ENCODE measurements around the gene RABGAP1L.
"Not testable (repeated sequence)": the region's sequence is repeated elsewhere in the genome, so short reads cannot be mapped to it uniquely, and the experiment has no call there.

Gene RABGAP1L

GRCh38 chr1:174682419-174683008 lies 523.2 kb downstream of the RABGAP1L start:
- DNase-seq (ENCODE audit: insufficient read length, low spot score): no peak
- no peak for FAIRE-seq
- no peak for TF ChIP-seq PAX5 (IDR thresholded peaks at IDR 0.05; ENCODE audit: insufficient read depth, low read length, severe bottlenecking)

GRCh38 chr1:174686213-174686612 lies 526.9 kb downstream of the RABGAP1L start:
- TF ChIP-seq TAF1 (IDR thresholded peaks at IDR 0.05; ENCODE audit: low read depth, low read length): no peak
- TF ChIP-seq POLR2AphosphoS5 (IDR thresholded peaks at IDR 0.05; ENCODE audit: low read depth, low read length): no peak
- FAIRE-seq (no peak), DNase-seq (ENCODE audit: insufficient read length, low spot score) (no peak)

- DNase-seq (ENCODE audit: insufficient read length, low spot score): no peak
- TF ChIP-seq POU2F2 (IDR thresholded peaks at IDR 0.05; ENCODE audit: low read depth, low read length) (no peak), TAF1 (IDR thresholded peaks at IDR 0.05; ENCODE audit: low read depth, low read length) (no peak), POLR2A (IDR thresholded peaks at IDR 0.05; ENCODE audit: low read depth, low read length) (no peak), SPI1 (IDR thresholded peaks at IDR 0.05; ENCODE audit: low read depth, low read length) (no peak), PAX5 (IDR thresholded peaks at IDR 0.05; ENCODE audit: insufficient read depth, low read length, severe bottlenecking) (no peak), POLR2AphosphoS5 (IDR thresholded peaks at IDR 0.05; ENCODE audit: low read depth, low read length) (no peak)
- FAIRE-seq: no peak
Measured at GRCh38 chr1:174689524-174689923, 530.2 kb downstream of the RABGAP1L start.

- TF ChIP-seq PAX5 (IDR thresholded peaks at IDR 0.05; ENCODE audit: insufficient read depth, low read length, severe bottlenecking) (no peak), POLR2A (IDR thresholded peaks at IDR 0.05; ENCODE audit: low read depth, low read length) (no peak), POLR2AphosphoS5 (IDR thresholded peaks at IDR 0.05; ENCODE audit: low read depth, low read length) (no peak), TAF1 (IDR thresholded peaks at IDR 0.05; ENCODE audit: low read depth, low read length) (no peak), POU2F2 (IDR thresholded peaks at IDR 0.05; ENCODE audit: low read depth, low read length) (no peak), SPI1 (IDR thresholded peaks at IDR 0.05; ENCODE audit: low read depth, low read length) (no peak)
- DNase-seq (ENCODE audit: insufficient read length, low spot score) (no peak), FAIRE-seq (no peak)
Measured at GRCh38 chr1:174690266-174690665, 530.9 kb downstream of the RABGAP1L start.

GRCh38 chr1:174692313-174692712 lies 533.0 kb downstream of the RABGAP1L start:
- no peak for FAIRE-seq
- TF ChIP-seq PAX5 (IDR thresholded peaks at IDR 0.05; ENCODE audit: insufficient read depth, low read length, severe bottlenecking) (no peak), POLR2A (IDR thresholded peaks at IDR 0.05; ENCODE audit: low read depth, low read length) (no peak), POU2F2 (IDR thresholded peaks at IDR 0.05; ENCODE audit: low read depth, low read length) (no peak), SPI1 (IDR thresholded peaks at IDR 0.05; ENCODE audit: low read depth, low read length) (no peak), POLR2AphosphoS5 (IDR thresholded peaks at IDR 0.05; ENCODE audit: low read depth, low read length) (no peak)
- DNase-seq (ENCODE audit: insufficient read length, low spot score): no peak

- TF ChIP-seq TAF1 (IDR thresholded peaks at IDR 0.05; ENCODE audit: low read depth, low read length) (no peak), POLR2A (IDR thresholded peaks at IDR 0.05; ENCODE audit: low read depth, low read length) (no peak), POU2F2 (IDR thresholded peaks at IDR 0.05; ENCODE audit: low read depth, low read length) (no peak), PAX5 (IDR thresholded peaks at IDR 0.05; ENCODE audit: insufficient read depth, low read length, severe bottlenecking) (no peak), POLR2AphosphoS5 (IDR thresholded peaks at IDR 0.05; ENCODE audit: low read depth, low read length) (no peak), SPI1 (IDR thresholded peaks at IDR 0.05; ENCODE audit: low read depth, low read length) (no peak)
- DNase-seq (ENCODE audit: insufficient read length, low spot score) (no peak), FAIRE-seq (no peak)
Measured at GRCh38 chr1:174693085-174693484, 533.8 kb downstream of the RABGAP1L start.

- FAIRE-seq; DNase-seq (ENCODE audit: insufficient read length, low spot score): not testable (repeated sequence)
Measured at GRCh38 chr1:174693539-174693938, 534.2 kb downstream of the RABGAP1L start.

- FAIRE-seq (no peak), DNase-seq (ENCODE audit: insufficient read length, low spot score) (no peak)
- TF ChIP-seq POLR2A (IDR thresholded peaks at IDR 0.05; ENCODE audit: low read depth, low read length): no peak
- TF ChIP-seq POU2F2 (IDR thresholded peaks at IDR 0.05; ENCODE audit: low read depth, low read length): no peak
Measured at GRCh38 chr1:174696026-174696821, 536.9 kb downstream of the RABGAP1L start.

GRCh38 chr1:174700314-174700713 lies 541.0 kb downstream of the RABGAP1L start:
- FAIRE-seq (no peak), DNase-seq (ENCODE audit: insufficient read length, low spot score) (no peak)
- TF ChIP-seq PAX5 (IDR thresholded peaks at IDR 0.05; ENCODE audit: insufficient read depth, low read length, severe bottlenecking) (no peak), SPI1 (IDR thresholded peaks at IDR 0.05; ENCODE audit: low read depth, low read length) (peak; percentile 53; the same call in 1 of the 2 replicates)

- FAIRE-seq (no peak), DNase-seq (ENCODE audit: insufficient read length, low spot score) (no peak)
- TF ChIP-seq POLR2AphosphoS5 (IDR thresholded peaks at IDR 0.05; ENCODE audit: low read depth, low read length): no peak
- no peak for TF ChIP-seq PAX5 (IDR thresholded peaks at IDR 0.05; ENCODE audit: insufficient read depth, low read length, severe bottlenecking)
Measured at GRCh38 chr1:174700775-174701174, 541.5 kb downstream of the RABGAP1L start.

GRCh38 chr1:174701565-174701964 lies 542.2 kb downstream of the RABGAP1L start:
- DNase-seq (ENCODE audit: insufficient read length, low spot score) (no peak), FAIRE-seq (no peak)
- TF ChIP-seq POLR2A (IDR thresholded peaks at IDR 0.05; ENCODE audit: low read depth, low read length) (no peak), SPI1 (IDR thresholded peaks at IDR 0.05; ENCODE audit: low read depth, low read length) (no peak), TAF1 (IDR thresholded peaks at IDR 0.05; ENCODE audit: low read depth, low read length) (no peak)
